T-helper 1 cell (primary cell): Measurements from ENCODE around the gene ZSCAN2.
"Not testable (repeated sequence)": the region's sequence is repeated elsewhere in the genome, so short reads cannot be mapped to it uniquely, and the experiment has no call there.

ENCODE experiments used
- DNase-seq, 5 donors: peaks; one replicate each; pipeline ENCODE4 v3.0.0-alpha.2; 2012 to 2020
- total RNA-seq, 4 donors: gene quantifications; one replicate each; lab custom pipeline; 2026; lab: John Stamatoyannopoulos, UW

The ZSCAN2 gene
- total RNA-seq = 3.4 to 9.9 (median 6.2) reads per million in 4 donors

GRCh38 chr15:84600687-84601554 lies at the start of gene ZSCAN2:
TSS of gene ZSCAN2 (plus strand) at chr15:84601009. CDS start at chr15:84603928, 2,919 bp downstream.
- DNase-seq = peak; percentile 81 to 93 (median 89)

- not testable (repeated sequence) for DNase-seq
Observed at GRCh38 chr15:84551624-84552023, 49.2 kb upstream of the ZSCAN2 start.

GRCh38 chr15:84552896-84553295 lies 47.9 kb upstream of the ZSCAN2 start:
- no peak for DNase-seq

GRCh38 chr15:84556690-84557089 lies 44.1 kb upstream of the ZSCAN2 start:
- not testable (repeated sequence) for DNase-seq

- DNase-seq = not testable (repeated sequence)
Observed at GRCh38 chr15:84568021-84568420, 32.8 kb upstream of the ZSCAN2 start.

- DNase-seq = peak; percentile 13 to 58 (median 41)
Observed at GRCh38 chr15:84570164-84570735, 30.6 kb upstream of the ZSCAN2 start.

GRCh38 chr15:84572231-84572630 lies 28.6 kb upstream of the ZSCAN2 start:
- DNase-seq = no peak

GRCh38 chr15:84575493-84575892 lies 25.3 kb upstream of the ZSCAN2 start:
- DNase-seq = no peak

GRCh38 chr15:84577891-84578290 lies 22.9 kb upstream of the ZSCAN2 start:
- not testable (repeated sequence) for DNase-seq

GRCh38 chr15:84579261-84579721 lies 21.5 kb upstream of the ZSCAN2 start:
- not testable (repeated sequence) for DNase-seq

GRCh38 chr15:84581676-84582428 lies 19.0 kb upstream of the ZSCAN2 start:
- not testable (repeated sequence) for DNase-seq

- no peak for DNase-seq
Observed at GRCh38 chr15:84582583-84583157, 18.1 kb upstream of the ZSCAN2 start.

GRCh38 chr15:84583921-84584320 lies 16.9 kb upstream of the ZSCAN2 start:
- not testable (repeated sequence) for DNase-seq

- DNase-seq = no peak
Observed at GRCh38 chr15:84586696-84587095, 14.1 kb upstream of the ZSCAN2 start.

GRCh38 chr15:84588053-84588874 lies 12.5 kb upstream of the ZSCAN2 start:
- DNase-seq = peak; percentile 64 to 83 (median 75)

- no peak for DNase-seq
Observed at GRCh38 chr15:84590406-84590805, 10.4 kb upstream of the ZSCAN2 start.

GRCh38 chr15:84591815-84592214 lies 9.0 kb upstream of the ZSCAN2 start:
- DNase-seq = no peak

GRCh38 chr15:84594617-84595290 lies 6.1 kb upstream of the ZSCAN2 start:
- DNase-seq = no peak

GRCh38 chr15:84595660-84596059 lies 5.1 kb upstream of the ZSCAN2 start:
- no peak for DNase-seq

- no peak for DNase-seq
Observed at GRCh38 chr15:84597296-84597695, 3.5 kb upstream of the ZSCAN2 start.

- peak in 3 of 5 donors; percentile 7 to 77 (median 18) for DNase-seq
Observed at GRCh38 chr15:84598250-84598649, 2.6 kb upstream of the ZSCAN2 start.
